H1 (cell line): ENCODE results near the gene STIM1. TPM values are rescaled to one million over a fixed set of nuclear protein-coding genes. Genes with fewer than 3 reads are reported as not detected.

Experiments
- HDAC2 ChIP-seq, 2 experiments: fragments of 300-600 bp in 1 of 2; sonication (generic) in 1 of 2; IDR thresholded peaks; 2 replicates each; pipeline ENCODE4 v1.6.1; 2011 to 2012; ENCODE audit warnings: low read depth in 2 of 2, low read length in 2 of 2, mild to moderate bottlenecking in 2 of 2, moderate library complexity in 2 of 2, borderline replicate concordance in 1 of 2, inconsistent platforms in 1 of 2
- POU5F1 ChIP-seq: IDR thresholded peaks from 2 replicates; pipeline ENCODE4 v1.6.1; 2011; ENCODE audit warnings: low read depth, mild to moderate bottlenecking, low read length, moderate library complexity
- polyA plus RNA-seq, 7 experiments: library from polyadenylated mRNA; depleted of rRNA in 3 of 7; stranded (reverse) in 5 of 7; unstranded in 2 of 7; fragments of >200 nt in 5 of 7; fragments of 200-250 nt in 2 of 7; gene quantifications; 1 replicate in 5 of 7; 2 replicates in 1 of 7; 4 replicates in 1 of 7; pipeline versions ENCODE4 v1.2.1 to v1.2.3, GENCODE V29; 2011 to 2013; ENCODE audit warnings: missing spikeins in 2 of 7, mixed read lengths in 2 of 7
- total RNA-seq: library from RNA; stranded (reverse); fragmentation: NEBNext Ultra II Directional; extraction: Animal tissue kit (Norgen Biotek cat#: 25700); gene quantifications from 2 replicates; pipeline ENCODE4 v1.2.1, GENCODE V29; 2021

Gene STIM1
- total and polyA plus RNA-seq, 2 of the 8 experiments (the other 6 are each of a cell fraction or from before 2014, with no cell fraction given): 11.1 to 12.2 TPM

GRCh38 chr11:4040461-4040860, 185.0 kb downstream of the STIM1 start (continued):
- no peak for TF ChIP-seq POU5F1
- no peak for TF ChIP-seq HDAC2 (IDR thresholded peaks at IDR 0.05; ENCODE audit: borderline replicate concordance in 1 of 2, low read depth in 2 of 2, low read length in 2 of 2)
